HG03060 (cell line): Measurements from ENCODE around the gene MYADML2.

Source experiments
- ATAC-seq: cut with Tn5 transposase; IDR thresholded peaks from one replicate; pipeline ENCODE4 v1.9.1; 2021; ENCODE audit warnings: low read depth, moderate number of reproducible peaks; ENCODE audit not compliant: unreplicated experiment

Gene MYADML2

GRCh38 chr17:81902023-81902652 is 44.9 kb downstream of the MYADML2 start, which contains the start of gene NPB:
Gene NPB, plus strand, starts transcription at chr17:81902238. Its CDS starts 40 bp downstream, at chr17:81902278.
- no peak for ATAC-seq

DNA sequence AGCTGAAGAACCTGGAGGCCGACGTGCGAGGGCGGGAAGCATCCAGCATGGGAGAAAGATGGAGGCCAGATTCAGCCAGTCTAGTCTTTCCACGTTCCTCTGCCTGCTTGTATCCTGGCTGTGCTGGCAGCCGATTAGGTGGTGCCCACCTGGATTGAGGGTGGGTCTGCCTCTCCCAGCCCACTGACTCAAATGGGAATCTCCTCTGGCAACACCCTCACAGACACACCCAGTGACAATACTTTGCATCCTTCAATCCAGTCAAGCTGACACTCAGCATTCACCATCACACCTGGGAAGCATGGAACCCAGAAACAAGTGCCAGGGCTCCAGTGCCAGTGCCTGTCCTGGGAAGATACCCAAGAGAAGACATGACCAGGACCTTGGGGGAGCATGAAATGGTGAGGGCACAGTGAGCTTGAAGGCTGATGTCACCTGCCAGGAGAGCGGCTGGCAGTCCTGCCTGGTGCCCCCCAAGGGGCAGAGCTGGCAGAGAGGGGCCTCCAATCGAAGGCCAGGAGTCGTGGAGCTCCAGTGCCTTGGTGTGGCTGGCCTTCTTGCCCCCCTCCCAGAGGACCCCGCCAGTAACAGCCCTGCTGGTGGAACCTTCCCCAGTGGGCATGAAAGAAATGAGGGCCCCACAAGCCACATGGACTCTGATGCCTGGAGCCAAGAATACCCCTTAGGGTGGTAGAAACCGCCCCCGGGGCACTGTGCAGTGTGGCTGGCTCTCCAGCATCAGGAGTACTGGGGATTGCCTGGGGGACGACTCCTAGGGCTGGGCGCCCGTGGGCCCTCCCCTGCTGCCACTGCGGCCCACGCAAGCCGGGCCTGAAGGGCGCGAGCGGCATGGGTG is 45.6 kb downstream of the MYADML2 start:
- ATAC-seq: no peak

- ATAC-seq: no peak
Measured at GRCh38 chr17:81900181-81900820, 46.7 kb downstream of the MYADML2 start.

DNA sequence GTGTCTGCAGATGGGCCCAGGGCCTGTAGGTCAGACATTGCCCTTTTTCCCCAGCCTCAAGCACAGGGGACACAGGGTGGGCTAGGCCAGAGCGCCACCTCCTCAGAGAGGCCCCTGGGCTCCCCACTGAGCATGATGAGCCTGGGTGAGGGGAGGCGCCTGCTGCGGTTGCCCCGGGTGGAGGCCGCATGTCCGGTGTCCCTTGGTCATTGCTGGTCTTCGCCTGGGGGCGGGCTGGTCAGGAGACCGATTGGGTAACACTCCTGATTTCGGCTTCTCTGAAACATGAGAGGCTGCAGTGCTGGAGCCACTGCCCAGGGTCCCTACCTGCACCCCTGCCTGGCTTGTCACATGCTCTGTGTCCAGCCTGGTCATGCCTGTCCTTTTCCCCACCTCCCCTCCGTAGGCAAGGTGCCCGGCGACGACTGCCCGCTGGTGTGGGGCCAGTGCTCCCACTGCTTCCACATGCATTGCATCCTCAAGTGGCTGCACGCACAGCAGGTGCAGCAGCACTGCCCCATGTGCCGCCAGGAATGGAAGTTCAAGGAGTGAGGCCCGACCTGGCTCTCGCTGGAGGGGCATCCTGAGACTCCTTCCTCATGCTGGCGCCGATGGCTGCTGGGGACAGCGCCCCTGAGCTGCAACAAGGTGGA is 47.4 kb downstream of the MYADML2 start:
- no peak for ATAC-seq

- no peak for ATAC-seq
Measured at GRCh38 chr17:81898885-81899284, 48.1 kb downstream of the MYADML2 start.

DNA sequence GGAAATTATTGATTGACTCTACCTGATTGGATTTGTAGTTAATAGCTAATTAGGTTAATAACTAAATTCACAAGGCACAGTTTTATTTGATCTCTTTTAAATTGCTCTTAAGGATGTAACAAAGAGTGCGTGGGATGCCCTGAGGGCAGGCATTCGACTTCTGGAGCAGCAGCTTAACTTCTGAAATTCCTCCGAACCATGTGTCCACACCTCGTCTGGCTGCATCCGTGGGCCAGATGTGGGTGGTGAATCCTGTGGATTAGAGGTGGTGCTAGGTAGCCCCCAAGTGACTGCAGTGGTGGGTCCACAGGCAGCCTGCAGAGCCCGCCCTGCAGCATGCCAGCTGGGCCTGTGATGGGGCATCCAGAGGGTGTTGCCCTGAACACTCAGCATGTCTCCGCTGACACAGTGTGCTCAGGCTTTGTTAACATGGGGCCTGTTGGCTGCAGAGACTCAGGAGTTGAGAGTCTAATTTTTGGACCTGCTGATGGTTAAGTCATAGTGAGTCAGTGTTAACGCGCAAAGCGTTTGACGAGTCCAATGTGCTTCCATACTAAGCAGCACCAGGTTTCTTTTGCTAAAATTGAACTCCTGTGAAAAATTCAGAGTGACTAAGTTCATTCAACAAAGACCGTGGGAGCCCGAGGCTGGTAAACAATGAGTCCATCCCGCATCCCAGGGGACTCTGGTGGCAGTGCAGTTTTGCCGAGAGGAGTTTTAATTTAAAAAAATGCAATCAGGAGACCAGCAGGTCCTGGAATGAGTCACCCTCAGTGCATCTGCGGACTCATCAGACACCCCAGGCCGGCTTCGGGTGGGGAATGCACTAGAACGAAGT is 48.8 kb downstream of the MYADML2 start:
- no peak for ATAC-seq

- no peak for ATAC-seq
Measured at GRCh38 chr17:81895400-81895799, 51.6 kb downstream of the MYADML2 start.

DNA sequence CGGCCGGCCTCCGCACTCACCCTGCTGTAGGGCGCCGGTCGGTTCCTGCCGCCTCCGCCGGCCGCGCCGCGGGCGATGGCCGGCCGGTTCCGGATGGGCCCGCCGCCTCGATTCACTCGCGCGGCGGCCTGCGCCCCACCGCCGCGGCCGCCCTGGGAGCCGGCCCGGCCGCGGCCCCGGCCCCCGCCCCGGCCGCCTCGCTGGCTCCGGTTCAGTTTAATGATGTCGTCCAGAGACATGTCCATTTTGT is 55.8 kb downstream of the MYADML2 start:
- no peak for ATAC-seq

- no peak for ATAC-seq
Measured at GRCh38 chr17:81890447-81891302, 56.4 kb downstream of the MYADML2 start.
